ENCODE data around the gene GORASP2. TPM values are rescaled to one million over a fixed set of nuclear protein-coding genes. Genes with fewer than 3 reads are reported as not detected.

The GORASP2 gene
- polyA plus RNA-seq, 1 experiment = 222 TPM

GRCh38 chr2:170932166-170932565, 3.1 kb downstream of the GORASP2 start:
- CTCF ChIA-PET = no interaction called here
- H3K4me3 ChIP-seq (ENCODE audit: low read depth, low read length) = no peak overlapping the region
- DNase-seq (ENCODE audit: low read depth, low spot score) = no peak

DNA sequence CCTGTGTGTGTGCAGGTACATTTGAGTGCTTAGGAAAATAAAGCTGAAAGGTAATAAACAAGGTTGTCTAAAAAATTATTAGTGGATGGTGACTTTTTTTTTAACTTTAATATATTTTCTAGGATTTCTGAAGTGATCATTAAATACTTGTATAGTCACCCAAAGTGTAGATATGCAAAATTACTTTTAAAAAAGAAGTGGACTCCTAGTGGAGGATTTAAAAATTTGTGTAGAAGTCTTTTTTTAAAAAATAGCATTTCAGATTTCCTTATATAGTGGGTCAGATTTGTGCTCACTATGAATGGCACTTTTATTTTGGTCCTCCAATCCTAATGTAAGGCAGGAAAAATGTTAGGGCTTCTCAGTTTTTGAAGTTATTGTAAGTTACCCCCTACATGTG, 3.9 kb downstream of the GORASP2 start:
- ChIA-PET CTCF (no interaction called here), POLR2A (no interaction called here)
- Histone ChIP-seq H3K27ac (ENCODE audit: low read depth, low read length) (no peak overlapping the region), H3K27me3 (ENCODE audit: control insufficient read depth, insufficient read depth, low read length) (no peaks in the 10 kb centered on the region), H3K9me3 (ENCODE audit: control insufficient read depth, insufficient read depth, low read length) (no peaks in the 10 kb centered on the region), H3K4me3 (ENCODE audit: low read depth, low read length) (no peak overlapping the region)
- no peak for DNase-seq (ENCODE audit: low read depth, low spot score)
- no peak for TF ChIP-seq CTCF (IDR thresholded peaks at IDR 0.05; ENCODE audit: low read depth, low read length)

More at GRCh38 chr2:170932166-170932565, 3.1 kb downstream of the GORASP2 start:
- POLR2A ChIA-PET = no interaction called here
- no peak for TF ChIP-seq CTCF (IDR thresholded peaks at IDR 0.05; ENCODE audit: low read depth, low read length)
- no peaks in the 10 kb centered on the region for H3K9me3 ChIP-seq (ENCODE audit: control insufficient read depth, insufficient read depth, low read length)
- H3K27me3 ChIP-seq (ENCODE audit: control insufficient read depth, insufficient read depth, low read length) = no peaks in the 10 kb centered on the region
- no peak overlapping the region for H3K27ac ChIP-seq (ENCODE audit: low read depth, low read length)

DNA sequence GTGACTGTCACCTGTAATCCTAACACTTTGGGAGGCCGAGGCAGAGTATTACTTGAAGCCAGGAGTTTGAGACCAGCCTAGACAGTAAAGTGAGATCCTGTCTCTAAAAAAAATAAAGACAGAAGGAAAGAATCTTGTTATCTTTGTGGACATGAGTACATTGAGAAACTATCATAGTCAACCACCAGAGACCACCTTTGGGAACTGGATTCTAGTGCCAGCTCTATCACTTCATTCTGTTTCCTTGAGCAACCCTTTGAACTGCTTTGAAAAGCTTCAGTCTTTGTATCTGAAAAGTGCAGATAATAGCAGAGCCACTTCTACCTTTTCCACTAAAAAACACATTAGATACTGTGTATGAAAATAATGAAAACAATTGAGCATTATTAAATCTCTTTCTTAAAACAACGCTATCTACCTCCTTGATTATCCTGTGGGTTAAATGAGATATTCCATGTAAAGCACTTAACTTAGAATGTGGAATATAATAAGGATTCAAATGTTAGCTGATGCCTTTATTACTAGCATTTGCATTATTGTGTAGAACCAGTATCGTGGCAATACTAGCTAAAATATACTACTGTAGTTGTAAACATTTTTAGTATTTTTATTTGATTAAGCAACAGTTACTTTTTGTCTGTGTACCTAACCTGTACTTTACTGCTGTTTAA, 8.8 kb downstream of the GORASP2 start:
- no peaks in the 10 kb centered on the region for H3K9me3 ChIP-seq (ENCODE audit: control insufficient read depth, insufficient read depth, low read length)
- H3K4me3 ChIP-seq (ENCODE audit: low read depth, low read length) = no peak overlapping the region
- CTCF ChIA-PET = interaction anchor here (0.6 to 4.4 kb wide), 2 partner anchors 9 to 672 kb away, joined by 6 to 26 read pairs; partner anchors contain the start of gene GORASP2
- POLR2A ChIA-PET = no interaction called here
- no peaks in the 10 kb centered on the region for H3K27me3 ChIP-seq (ENCODE audit: control insufficient read depth, insufficient read depth, low read length)
- DNase-seq (ENCODE audit: low read depth, low spot score) = no peak
- no peak for TF ChIP-seq CTCF (IDR thresholded peaks at IDR 0.05; ENCODE audit: low read depth, low read length)
- H3K27ac ChIP-seq (ENCODE audit: low read depth, low read length) = no peak overlapping the region

DNA sequence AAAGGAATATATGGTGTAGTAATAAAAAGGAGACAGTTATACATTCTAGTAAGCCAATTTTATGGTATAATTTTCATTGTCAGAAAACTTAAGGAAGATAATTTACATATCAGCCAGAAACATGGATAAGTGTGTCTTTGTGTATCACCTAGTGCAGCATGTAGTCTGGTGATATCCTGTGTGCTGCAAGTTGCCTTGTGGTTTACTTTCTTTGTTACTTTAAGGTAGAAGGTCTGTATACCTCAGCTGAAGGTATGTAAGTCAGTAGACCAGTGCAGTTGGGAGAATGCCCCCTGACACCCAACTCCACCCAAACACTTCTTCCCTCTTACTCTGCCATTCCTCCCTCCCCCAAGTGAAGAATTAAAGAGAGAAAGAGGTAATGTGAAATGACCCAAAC, 11.0 kb downstream of the GORASP2 start:
- DNase-seq (ENCODE audit: low read depth, low spot score) = no peak
- no peak overlapping the region for H3K27ac ChIP-seq (ENCODE audit: low read depth, low read length)
- no peaks in the 10 kb centered on the region for H3K27me3 ChIP-seq (ENCODE audit: control insufficient read depth, insufficient read depth, low read length)
- no peaks in the 10 kb centered on the region for H3K9me3 ChIP-seq (ENCODE audit: control insufficient read depth, insufficient read depth, low read length)
- H3K4me3 ChIP-seq (ENCODE audit: low read depth, low read length) = no peak overlapping the region
- TF ChIP-seq CTCF (IDR thresholded peaks at IDR 0.05; ENCODE audit: low read depth, low read length) = no peak
- POLR2A ChIA-PET = no interaction called here
- CTCF ChIA-PET = interaction anchor here (4.4 kb wide), 1 partner anchor 11 kb away, joined by 26 read pairs; the partner anchor contains the start of gene GORASP2

GRCh38 chr2:170942615-170943014, 13.6 kb downstream of the GORASP2 start:
- Histone ChIP-seq H3K9me3 (ENCODE audit: control insufficient read depth, insufficient read depth, low read length) (no peaks in the 10 kb centered on the region), H3K27me3 (ENCODE audit: control insufficient read depth, insufficient read depth, low read length) (no peaks in the 10 kb centered on the region), H3K27ac (ENCODE audit: low read depth, low read length) (no peak overlapping the region), H3K4me3 (ENCODE audit: low read depth, low read length) (no peak overlapping the region)
- ChIA-PET CTCF (no interaction called here), POLR2A (interaction anchor here (0.6 kb wide), 1 partner anchor 46 kb away, joined by 3 read pairs; no protein-coding TSS in a partner anchor)
- no peak for TF ChIP-seq CTCF (IDR thresholded peaks at IDR 0.05; ENCODE audit: low read depth, low read length)
- no peak for DNase-seq (ENCODE audit: low read depth, low spot score)
